HepG2 (cell line): ENCODE results near the gene MPC1. TPM values are rescaled to one million over a fixed set of nuclear protein-coding genes. Genes with fewer than 3 reads are reported as not detected.
A peak's percentile ranks its signal among the peaks of the same experiment; 100 is the strongest.

Experiments used
- ATF1 ChIP-seq: IDR thresholded peaks from 2 replicates; pipeline ENCODE4 v1.6.1; 2016; ENCODE audit warnings: mild to moderate bottlenecking, control low read depth
- CBX5 ChIP-seq: sonication (generic); formaldehyde crosslinking; IDR thresholded peaks from 2 replicates; pipeline ENCODE4 v1.4.0; 2020; ENCODE audit warnings: missing genetic modification reagents, borderline replicate concordance
- DMAP1 ChIP-seq: IDR thresholded peaks from 2 replicates; pipeline ENCODE4 v1.6.1; 2016
- DZIP1 ChIP-seq: sonication (generic); formaldehyde crosslinking; IDR thresholded peaks from 2 replicates; pipeline ENCODE4 v1.5.0; 2020; ENCODE audit warnings: mild to moderate bottlenecking, missing genetic modification reagents
- HDAC2 ChIP-seq: sonication (generic); formaldehyde crosslinking; IDR thresholded peaks from 2 replicates; pipeline ENCODE4 v1.4.0; 2020; ENCODE audit warnings: missing genetic modification reagents
- HNRNPL ChIP-seq: fragments of 200-400 bp; formaldehyde crosslinking; IDR thresholded peaks from 2 replicates; pipeline ENCODE4 v1.6.1; 2017; ENCODE audit warnings: mild to moderate bottlenecking, low read depth, low read length
- NCOA5 ChIP-seq: sonication (generic); formaldehyde crosslinking; IDR thresholded peaks from 2 replicates; pipeline ENCODE4 v1.4.0; 2020; ENCODE audit warnings: missing genetic modification reagents
- NR2F1 ChIP-seq, 2 experiments: fragments of 450-650 bp in 1 of 2; formaldehyde crosslinking in 1 of 2; IDR thresholded peaks; 2 replicates each; pipeline versions ENCODE4 v1.5.0 to v1.6.1; 2016 to 2020; ENCODE audit warnings: mild to moderate bottlenecking in 1 of 2, missing compliant biosample characterization in 1 of 2, missing genetic modification reagents in 1 of 2, moderate library complexity in 1 of 2
- PRMT3 ChIP-seq: sonication (generic); formaldehyde crosslinking; IDR thresholded peaks from 2 replicates; pipeline ENCODE4 v1.8.1; 2022; ENCODE audit warnings: low read depth, mild to moderate bottlenecking, moderate library complexity, missing genetic modification reagents, borderline replicate concordance
- RXRA ChIP-seq: sonication (generic); formaldehyde crosslinking; IDR thresholded peaks from 2 replicates; pipeline ENCODE4 v1.5.1; 2020; ENCODE audit warnings: missing genetic modification reagents
- SMC3 ChIP-seq: IDR thresholded peaks from 2 replicates; pipeline ENCODE4 v1.6.1; 2011; ENCODE audit warnings: low read length, improper control_type of control experiment
- SNAPC2 ChIP-seq: sonication (generic); formaldehyde crosslinking; IDR thresholded peaks from 2 replicates; pipeline ENCODE4 v1.8.1; 2022; ENCODE audit warnings: mild to moderate bottlenecking, missing genetic modification reagents
- TOE1 ChIP-seq: sonication (generic); formaldehyde crosslinking; IDR thresholded peaks from 2 replicates; pipeline ENCODE4 v1.4.0; 2020; ENCODE audit warnings: mild to moderate bottlenecking, missing genetic modification reagents
- ZBTB21 ChIP-seq: sonication (generic); formaldehyde crosslinking; IDR thresholded peaks from 2 replicates; pipeline ENCODE4 v1.4.0; 2020; ENCODE audit warnings: missing genetic modification reagents
- ZBTB4 ChIP-seq: sonication (generic); formaldehyde crosslinking; IDR thresholded peaks from 2 replicates; pipeline ENCODE4 v1.4.0; 2020; ENCODE audit warnings: missing genetic modification reagents, mild to moderate bottlenecking, borderline replicate concordance
- ZBTB42 ChIP-seq: sonication (generic); formaldehyde crosslinking; IDR thresholded peaks from 2 replicates; pipeline ENCODE4 v1.5.0; 2020; ENCODE audit warnings: mild to moderate bottlenecking, missing genetic modification reagents
- ZFP36L1 ChIP-seq: sonication (generic); formaldehyde crosslinking; IDR thresholded peaks from 2 replicates; pipeline ENCODE4 v1.8.0; 2022; ENCODE audit warnings: mild to moderate bottlenecking, missing genetic modification reagents, moderate library complexity
- ZKSCAN8 ChIP-seq: IDR thresholded peaks from 2 replicates; pipeline ENCODE4 v1.6.1; 2016; ENCODE audit warnings: borderline replicate concordance, missing genetic modification reagents, missing compliant biosample characterization
- ZMYM2 ChIP-seq: sonication (generic); formaldehyde crosslinking; IDR thresholded peaks from 2 replicates; pipeline ENCODE4 v1.8.0; 2022; ENCODE audit warnings: mild to moderate bottlenecking, missing genetic modification reagents
- ZNF550 ChIP-seq: sonication (generic); formaldehyde crosslinking; IDR thresholded peaks from 2 replicates; pipeline ENCODE4 v1.4.0; 2020; ENCODE audit warnings: mild to moderate bottlenecking, missing genetic modification reagents, borderline replicate concordance
- ZNF709 ChIP-seq: sonication (generic); formaldehyde crosslinking; IDR thresholded peaks from 2 replicates; pipeline ENCODE4 v1.5.0; 2020; ENCODE audit warnings: mild to moderate bottlenecking, missing genetic modification reagents
- ZNF75D ChIP-seq: sonication (generic); formaldehyde crosslinking; IDR thresholded peaks from 2 replicates; pipeline ENCODE4 v1.8.1; 2023; ENCODE audit warnings: missing genetic modification reagents, mild to moderate bottlenecking, borderline replicate concordance
- ZNF800 ChIP-seq: sonication (generic); formaldehyde crosslinking; IDR thresholded peaks from 2 replicates; pipeline ENCODE4 v1.4.0; 2020; ENCODE audit warnings: missing genetic modification reagents
- polyA plus RNA-seq, 8 experiments: library from polyadenylated mRNA; depleted of rRNA in 3 of 8; stranded (reverse) in 7 of 8; unstranded in 1 of 8; fragments of >200 nt; fragmentation: Illumina TruSeq in 4 of 8; extraction: Trizol in 4 of 8; gene quantifications; 2 replicates each; pipeline versions ENCODE4 v1.2.1 to v1.2.3, GENCODE V29; 2011 to 2016; ENCODE audit warnings: low read depth in 4 of 8, missing spikeins in 1 of 8, mixed read lengths in 1 of 8; ENCODE audit not compliant: insufficient read depth in 1 of 8
- total RNA-seq, 5 experiments: library from RNA; depleted of rRNA; stranded (reverse); fragments of >200 nt; fragmentation: Illumina TruSeq; extraction: Trizol; gene quantifications; 2 replicates each; pipeline ENCODE4 v1.2.3, GENCODE V29; 2016; ENCODE audit warnings: low read depth in 1 of 5

Gene MPC1
- total and polyA plus RNA-seq, 2 of the 13 experiments (the other 11 are each of a cell fraction or from before 2014, with no cell fraction given): 189 to 214 TPM

GRCh38 chr6:166381733-166382499, 824 bp downstream of the MPC1 start (continued):
- TF ChIP-seq ZBTB4 (no peak; the same call in 1 of the 2 replicates), PRMT3 (CRISPR knock-in tag) (no peak), SMC3 (peak; percentile 22; the same call in 1 of the 2 replicates), ZBTB21 (CRISPR knock-in tag) (0 out of 2 replicates have a peak, but pooled peaks have one; percentile 20), ZKSCAN8 (peak; percentile 52; the same call in 1 of the 2 replicates), ZNF550 (no peak; the same call in 1 of the 2 replicates), DMAP1 (peak; percentile 48; the same call in 1 of the 2 replicates), ZNF75D (CRISPR knock-in tag) (no peak), NR2F1 (CRISPR knock-in tag; IDR thresholded peaks at IDR 0.05) (no peak), ZFP36L1 (CRISPR knock-in tag) (no peak), ZBTB42 (CRISPR knock-in tag) (peak; percentile 87), SNAPC2 (CRISPR knock-in tag) (no peak; the same call in 1 of the 2 replicates), ZNF709 (no peak), ATF1 (no peak), HDAC2 (CRISPR knock-in tag) (peak; percentile 62), NCOA5 (CRISPR knock-in tag) (no peak), RXRA (peak; percentile 78), ZNF800 (CRISPR knock-in tag) (peak; percentile 97), CBX5 (CRISPR knock-in tag) (peak; percentile 88; the same call in 1 of the 2 replicates), TOE1 (CRISPR knock-in tag) (peak; percentile 93), HNRNPL (peak; percentile 76; the same call in 1 of the 2 replicates), DZIP1 (CRISPR knock-in tag) (no peak), ZMYM2 (CRISPR knock-in tag) (no peak)
